NB4 (cell line): ENCODE results near the gene SNRPD3.

Experiments
- DNase-seq: peaks from one replicate; pipeline ENCODE4 v3.0.0; 2010; ENCODE audit warnings: low read depth
- H3K4me3 ChIP-seq: one replicate; pipeline ENCODE4 v1.5.1; 2011; ENCODE audit warnings: mild to moderate bottlenecking, low read depth, low read length, moderate library complexity
- MAX ChIP-seq: IDR thresholded peaks from 2 replicates; pipeline ENCODE4 v1.6.1; 2011; ENCODE audit warnings: low read depth, low read length
- MYC ChIP-seq: IDR thresholded peaks from 2 replicates; pipeline ENCODE4 v1.6.1; 2011; ENCODE audit warnings: low read depth, low read length
- POLR2A ChIP-seq: IDR thresholded peaks from 2 replicates; pipeline ENCODE4 v1.6.1; 2011; ENCODE audit warnings: mild to moderate bottlenecking; ENCODE audit not compliant: insufficient read length; ENCODE audit errors: extremely low read depth
- TF ChIP-seq, protein P1 (sequence below): IDR thresholded peaks from one replicate; pipeline ENCODE4 v1.5.1; 2012; ENCODE audit warnings: low read depth, low read length

Gene SNRPD3

DNA sequence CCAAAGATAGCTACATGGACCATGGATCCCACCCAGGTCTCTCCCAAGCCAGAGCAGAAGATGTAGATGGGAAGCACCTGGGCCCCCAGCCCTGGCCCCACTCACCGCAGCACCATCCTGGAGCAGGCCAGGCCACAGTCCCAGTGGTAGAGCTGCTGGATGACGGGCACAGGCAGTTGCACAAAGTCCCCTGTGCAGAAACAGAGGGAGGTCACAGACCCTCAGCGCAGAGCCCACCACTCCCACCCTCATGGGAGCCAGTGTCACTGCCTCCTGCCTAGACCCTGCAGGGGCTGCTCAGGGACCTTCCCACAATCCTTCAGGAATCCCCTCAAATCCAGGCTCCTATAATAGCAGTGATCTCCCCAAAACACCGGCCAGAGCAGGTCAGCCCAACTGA lies 7.0 kb upstream of the SNRPD3 start:
- H3K4me3 ChIP-seq: no peak overlapping the region
- DNase-seq: no peak
- TF ChIP-seq, protein P1, sequence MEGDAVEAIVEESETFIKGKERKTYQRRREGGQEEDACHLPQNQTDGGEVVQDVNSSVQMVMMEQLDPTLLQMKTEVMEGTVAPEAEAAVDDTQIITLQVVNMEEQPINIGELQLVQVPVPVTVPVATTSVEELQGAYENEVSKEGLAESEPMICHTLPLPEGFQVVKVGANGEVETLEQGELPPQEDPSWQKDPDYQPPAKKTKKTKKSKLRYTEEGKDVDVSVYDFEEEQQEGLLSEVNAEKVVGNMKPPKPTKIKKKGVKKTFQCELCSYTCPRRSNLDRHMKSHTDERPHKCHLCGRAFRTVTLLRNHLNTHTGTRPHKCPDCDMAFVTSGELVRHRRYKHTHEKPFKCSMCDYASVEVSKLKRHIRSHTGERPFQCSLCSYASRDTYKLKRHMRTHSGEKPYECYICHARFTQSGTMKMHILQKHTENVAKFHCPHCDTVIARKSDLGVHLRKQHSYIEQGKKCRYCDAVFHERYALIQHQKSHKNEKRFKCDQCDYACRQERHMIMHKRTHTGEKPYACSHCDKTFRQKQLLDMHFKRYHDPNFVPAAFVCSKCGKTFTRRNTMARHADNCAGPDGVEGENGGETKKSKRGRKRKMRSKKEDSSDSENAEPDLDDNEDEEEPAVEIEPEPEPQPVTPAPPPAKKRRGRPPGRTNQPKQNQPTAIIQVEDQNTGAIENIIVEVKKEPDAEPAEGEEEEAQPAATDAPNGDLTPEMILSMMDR: no peak
- TF ChIP-seq MYC (no peak), POLR2A (no peak), MAX (no peak)

GRCh38 chr22:24550028-24550901 lies 5.5 kb upstream of the SNRPD3 start:
- H3K4me3 ChIP-seq: no peak overlapping the region
- TF ChIP-seq MAX (0 out of 2 replicates have a peak, but pooled peaks have one; percentile 54), MYC (no peak)
- DNase-seq: peak; percentile 61

- TF ChIP-seq, protein P1: no peak
- no peak for TF ChIP-seq MYC
- TF ChIP-seq POLR2A: no peak
- no peak for TF ChIP-seq MAX
- H3K4me3 ChIP-seq: no peak overlapping the region
- DNase-seq: no peak
Measured at GRCh38 chr22:24550902-24551435, 4.8 kb upstream of the SNRPD3 start.

DNA sequence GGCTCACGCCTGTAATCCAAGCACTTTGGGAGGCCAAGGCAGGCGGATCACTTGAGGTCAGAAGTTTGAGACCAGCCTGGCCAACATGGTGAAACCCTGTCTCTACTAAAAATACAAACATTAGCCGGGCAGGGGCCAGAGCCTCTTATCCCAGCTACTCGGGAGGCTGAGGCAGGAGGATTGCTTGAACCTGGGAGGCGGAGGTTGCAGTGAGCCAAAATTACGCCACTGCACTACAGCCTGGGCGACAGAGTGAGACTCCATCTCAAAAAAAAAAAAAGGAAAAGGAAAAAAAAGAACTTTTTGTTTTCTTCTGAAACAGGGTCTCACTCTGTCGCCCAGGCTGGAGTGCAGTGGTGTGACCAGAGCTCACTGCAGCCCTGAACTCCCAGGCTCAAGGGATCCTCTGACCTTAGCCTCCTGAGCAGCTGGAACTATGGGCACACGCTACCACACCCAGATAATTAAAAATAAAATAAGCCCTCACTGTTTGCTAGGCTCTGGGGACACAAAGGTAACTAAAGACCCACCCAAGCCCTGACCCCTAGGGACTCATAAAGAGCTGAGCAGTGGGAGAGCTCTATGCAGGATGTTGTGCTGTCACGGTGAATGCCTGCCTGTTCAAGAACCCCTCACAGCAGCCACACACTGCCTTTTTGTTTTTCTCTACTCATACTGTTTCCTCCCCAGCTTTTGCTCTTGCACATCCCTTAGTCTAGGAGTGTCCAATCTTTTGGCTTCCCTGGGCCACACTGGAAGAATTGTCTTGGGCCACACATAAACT lies 3.1 kb upstream of the SNRPD3 start:
- peak overlapping the region; percentile 95 for H3K4me3 ChIP-seq
- DNase-seq: peak; percentile 64

- no peak for TF ChIP-seq POLR2A
- TF ChIP-seq MYC: no peak
- TF ChIP-seq, protein P1: no peak
- DNase-seq: peak; percentile 22
- peak overlapping the region; percentile 95 for H3K4me3 ChIP-seq
Measured at GRCh38 chr22:24553597-24554312, 2.0 kb upstream of the SNRPD3 start.

GRCh38 chr22:24554313-24555164 lies 1.3 kb upstream of the SNRPD3 start, which contains the start of gene GUCD1:
TSS of gene GUCD1 (minus strand) at chr22:24555138. CDS start at chr22:24554991, 147 bp downstream.
- TF ChIP-seq MYC: no peak
- peak; percentile 22; the same call in 1 of the 2 replicates for TF ChIP-seq MAX
- peak; percentile 47 for TF ChIP-seq POLR2A
- DNase-seq: peak; percentile 75
- H3K4me3 ChIP-seq: peak within 1 kb of the TSS; percentile 97
